H1 (cell line): ENCODE measurements around the gene ME3. TPM values are rescaled to one million over a fixed set of nuclear protein-coding genes. Genes with fewer than 3 reads are reported as not detected.

Experiments
- CTCF ChIA-PET: fragments of 300-600 bp; sonication (Branson Sonifier 250); formaldehyde crosslinking; loops from one replicate; lab custom pipeline; 2021; ENCODE audit not compliant: partially characterized antibody; lab: Charles Lee
- POLR2A ChIA-PET: fragments of 300-600 bp; sonication (Branson Sonifier 250); formaldehyde crosslinking; loops from one replicate; lab custom pipeline; 2021; ENCODE audit warnings: inconsistent platforms; ENCODE audit not compliant: partially characterized antibody; lab: Charles Lee
- DNase-seq, 2 experiments: peaks; one replicate each; pipeline versions ENCODE4 v3.0.0 to v3.0.0-alpha.2; 2010 to 2022; ENCODE audit warnings: low spot score in 2 of 2, low read depth in 1 of 2, mixed read lengths in 1 of 2
- FAIRE-seq: peaks from 2 replicates; lab custom pipeline; 2011; peaks lifted over from hg19 to GRCh38; lab: Jason Lieb, UNC
- H2AFZ ChIP-seq: 2 replicates; pipeline ENCODE4 v1.8.1; 2012; ENCODE audit warnings: low read length, inconsistent platforms
- H2AK5ac ChIP-seq: 2 replicates; pipeline ENCODE4 v1.6.1; 2013; ENCODE audit warnings: low read depth, low read length
- H2BK120ac ChIP-seq: replicated peaks from 2 replicates; pipeline ENCODE3; 2013; ENCODE audit warnings: low read depth, low read length, inconsistent platforms
- H2BK12ac ChIP-seq: 2 replicates; pipeline ENCODE4 v1.6.1; 2013; ENCODE audit warnings: low read depth, low read length
- H2BK15ac ChIP-seq: 2 replicates; pipeline ENCODE4 v1.6.1; 2013; ENCODE audit warnings: low read length
- H2BK20ac ChIP-seq: 2 replicates; pipeline ENCODE4 v1.6.1; 2013; ENCODE audit warnings: low read length
- H2BK5ac ChIP-seq: 2 replicates; pipeline ENCODE4 v1.6.1; 2013; ENCODE audit warnings: low read depth, low read length
- H3K14ac ChIP-seq: 2 replicates; pipeline ENCODE4 v1.6.1; 2013; ENCODE audit warnings: inconsistent platforms; ENCODE audit not compliant: insufficient read length
- H3K18ac ChIP-seq: 2 replicates; pipeline ENCODE4 v1.6.1; 2013; ENCODE audit warnings: low read length; ENCODE audit errors: extremely low read depth
- H3K23ac ChIP-seq: 2 replicates; pipeline ENCODE4 v1.6.1; 2013; ENCODE audit warnings: inconsistent platforms; ENCODE audit not compliant: insufficient read length
- H3K23me2 ChIP-seq: 2 replicates; pipeline ENCODE4 v1.6.1; 2013; ENCODE audit warnings: low read depth, low read length
- H3K27ac ChIP-seq: 2 replicates; pipeline ENCODE4 v1.6.1; 2011; ENCODE audit warnings: low read depth, low read length, inconsistent platforms
- H3K27me3 ChIP-seq, 4 experiments: replicated peaks in 1 of 4; 1 replicate in 1 of 4; 2 replicates in 3 of 4; pipeline versions ENCODE4 v1.6.1 to v1.8.1; 2011 to 2013; ENCODE audit warnings: low read length in 3 of 4, mild to moderate bottlenecking in 3 of 4, inconsistent platforms in 2 of 4, mixed read lengths in 2 of 4, moderate library complexity in 1 of 4; ENCODE audit not compliant: control insufficient read depth in 3 of 4, insufficient read depth in 3 of 4; ENCODE audit errors: extremely low read depth in 1 of 4
- H3K36me3 ChIP-seq, 4 experiments: 2 replicates each; pipeline versions ENCODE4 v1.6.1 to v1.8.1; 2011 to 2013; ENCODE audit warnings: mild to moderate bottlenecking in 4 of 4, low read length in 3 of 4, moderate library complexity in 2 of 4, control low read depth in 1 of 4, inconsistent platforms in 1 of 4; ENCODE audit not compliant: insufficient read depth in 4 of 4, control insufficient read depth in 2 of 4
- H3K4ac ChIP-seq: replicated peaks from 2 replicates; pipeline ENCODE3; 2013; ENCODE audit warnings: low read length, low read depth, mixed read lengths, inconsistent platforms; ENCODE audit not compliant: insufficient read length
- H3K4me1 ChIP-seq, 4 experiments: replicated peaks in 1 of 4; 1 replicate in 1 of 4; 2 replicates in 3 of 4; pipeline versions ENCODE4 v1.6.1 to v1.8.1; 2011 to 2013; ENCODE audit warnings: low read length in 3 of 4, inconsistent platforms in 2 of 4, mixed read lengths in 1 of 4; ENCODE audit not compliant: insufficient read depth in 4 of 4, control insufficient read depth in 3 of 4
- H3K4me2 ChIP-seq, 2 experiments: 2 replicates each; pipeline versions ENCODE4 v1.6.1 to v1.8.1; 2011 to 2013; ENCODE audit warnings: low read depth in 2 of 2, low read length in 2 of 2, control low read depth in 1 of 2, inconsistent platforms in 1 of 2, mild to moderate bottlenecking in 1 of 2; ENCODE audit not compliant: insufficient read depth in 1 of 2
- H3K4me3 ChIP-seq, 4 experiments: fragments of 200-600, 300-600 bp in 1 of 4; sonication (generic), shearing (Covaris generic), sonication (Bioruptor Twin) in 1 of 4; 2 replicates each; pipeline versions ENCODE4 v1.5.1 to v1.8.1; 2011 to 2016; ENCODE audit warnings: low read length in 4 of 4, low read depth in 3 of 4, control low read depth in 2 of 4, inconsistent platforms in 2 of 4, mild to moderate bottlenecking in 2 of 4, mixed read lengths in 1 of 4, moderate library complexity in 1 of 4; ENCODE audit not compliant: insufficient read depth in 2 of 4; ENCODE audit errors: extremely low read depth in 1 of 4
- H3K56ac ChIP-seq: replicated peaks from 2 replicates; pipeline ENCODE3; 2013; ENCODE audit warnings: low read depth, mild to moderate bottlenecking, mixed read lengths, low read length, inconsistent platforms; ENCODE audit not compliant: insufficient read length
- H3K79me1 ChIP-seq: 2 replicates; pipeline ENCODE4 v1.6.1; 2013; ENCODE audit warnings: low read depth, low read length, control low read depth
- H3K79me2 ChIP-seq, 2 experiments: 2 replicates each; pipeline versions ENCODE4 v1.6.1 to v1.8.1; 2012 to 2013; ENCODE audit warnings: low read length in 2 of 2, mild to moderate bottlenecking in 2 of 2, inconsistent platforms in 1 of 2; ENCODE audit not compliant: insufficient read depth in 2 of 2, control insufficient read depth in 1 of 2
- H3K9ac ChIP-seq, 4 experiments: replicated peaks in 1 of 4; 1 replicate in 1 of 4; 2 replicates in 3 of 4; pipeline versions ENCODE4 v1.6.1 to v1.8.1; 2011 to 2013; ENCODE audit warnings: low read depth in 3 of 4, low read length in 3 of 4, control low read depth in 2 of 4, mild to moderate bottlenecking in 2 of 4, moderate library complexity in 2 of 4, inconsistent platforms in 1 of 4; ENCODE audit errors: extremely low read depth in 1 of 4
- H3K9me3 ChIP-seq, 2 experiments: 2 replicates each; pipeline versions ENCODE4 v1.6.1 to v1.8.1; 2012 to 2013; ENCODE audit warnings: mild to moderate bottlenecking in 2 of 2, moderate library complexity in 2 of 2, control low read depth in 1 of 2, inconsistent platforms in 1 of 2, low read depth in 1 of 2, low read length in 1 of 2, mixed read lengths in 1 of 2; ENCODE audit not compliant: insufficient read depth in 2 of 2
- H4K20me1 ChIP-seq, 2 experiments: replicated peaks in 1 of 2; 2 replicates each; pipeline versions ENCODE3 to v1.8.1; 2011 to 2013; ENCODE audit warnings: inconsistent platforms in 2 of 2, low read length in 2 of 2, mild to moderate bottlenecking in 1 of 2; ENCODE audit not compliant: insufficient read depth in 2 of 2, control insufficient read depth in 1 of 2
- H4K5ac ChIP-seq: 2 replicates; pipeline ENCODE4 v1.6.1; 2013; ENCODE audit warnings: low read length, low read depth, mixed read lengths, inconsistent platforms; ENCODE audit not compliant: insufficient read length
- H4K8ac ChIP-seq: 2 replicates; pipeline ENCODE4 v1.8.0; 2013; ENCODE audit warnings: mild to moderate bottlenecking, moderate library complexity, low read length, inconsistent platforms; ENCODE audit not compliant: insufficient read depth; ENCODE audit errors: extremely low read depth
- H4K91ac ChIP-seq: replicated peaks from 2 replicates; pipeline ENCODE3; 2013; ENCODE audit warnings: low read length, mixed read lengths, inconsistent platforms; ENCODE audit not compliant: insufficient read length
- CHD1 ChIP-seq: IDR thresholded peaks from 2 replicates; pipeline ENCODE4 v1.6.1; 2012; ENCODE audit warnings: low read depth, low read length, improper control_type of control experiment
- CHD2 ChIP-seq: IDR thresholded peaks from 2 replicates; pipeline ENCODE4 v1.6.1; 2012; ENCODE audit warnings: low read length, improper control_type of control experiment
- KDM5A ChIP-seq: fragments of 200-600 bp; IDR thresholded peaks from 2 replicates; pipeline ENCODE4 v1.7.1; 2012; ENCODE audit warnings: mild to moderate bottlenecking, low read length, inconsistent platforms, mixed read lengths
- PHF8 ChIP-seq: fragments of 200-600 bp; sonication (generic); conservative IDR thresholded peaks from 2 replicates; pipeline ENCODE4 v1.7.1; 2012; ENCODE audit warnings: low read depth, mild to moderate bottlenecking, inconsistent platforms, low read length, moderate library complexity
- SP2 ChIP-seq: IDR thresholded peaks from 2 replicates; pipeline ENCODE4 v1.6.1; 2012; ENCODE audit warnings: mild to moderate bottlenecking, low read length, inconsistent platforms
- WGBS, 2 experiments: shearing (Covaris generic) in 1 of 2; methylation state at CpG; one replicate each; pipeline versions ENCODE4 v1.1.6 to v1.1.7; 2013 to 2015; ENCODE audit warnings: low lambda C conversion rate in 2 of 2, mixed read lengths in 2 of 2, inconsistent platforms in 1 of 2, low coverage in 1 of 2, missing lambda C conversion rate in 1 of 2; ENCODE audit not compliant: insufficient replicate concordance in 2 of 2, insufficient coverage in 1 of 2, insufficient read length in 1 of 2; ENCODE audit errors: extremely low coverage in 1 of 2, missing lambda C conversion rate in 1 of 2; 5-methylcytosine and 5-hydroxymethylcytosine counted together
- polyA plus RNA-seq, 7 experiments: library from polyadenylated mRNA; depleted of rRNA in 3 of 7; stranded (reverse) in 5 of 7; unstranded in 2 of 7; fragments of >200 nt in 5 of 7; fragments of 200-250 nt in 2 of 7; gene quantifications; 1 replicate in 5 of 7; 2 replicates in 1 of 7; 4 replicates in 1 of 7; pipeline versions ENCODE4 v1.2.1 to v1.2.3, GENCODE V29; 2011 to 2013; ENCODE audit warnings: missing spikeins in 2 of 7, mixed read lengths in 2 of 7
- total RNA-seq: library from RNA; stranded (reverse); fragmentation: NEBNext Ultra II Directional; extraction: Animal tissue kit (Norgen Biotek cat#: 25700); gene quantifications from 2 replicates; pipeline ENCODE4 v1.2.1, GENCODE V29; 2021

ME3 gene
- total and polyA plus RNA-seq, 2 of the 8 experiments (the other 6 are each of a cell fraction or from before 2014, with no cell fraction given) = 1.5 to 2.8 TPM

DNA sequence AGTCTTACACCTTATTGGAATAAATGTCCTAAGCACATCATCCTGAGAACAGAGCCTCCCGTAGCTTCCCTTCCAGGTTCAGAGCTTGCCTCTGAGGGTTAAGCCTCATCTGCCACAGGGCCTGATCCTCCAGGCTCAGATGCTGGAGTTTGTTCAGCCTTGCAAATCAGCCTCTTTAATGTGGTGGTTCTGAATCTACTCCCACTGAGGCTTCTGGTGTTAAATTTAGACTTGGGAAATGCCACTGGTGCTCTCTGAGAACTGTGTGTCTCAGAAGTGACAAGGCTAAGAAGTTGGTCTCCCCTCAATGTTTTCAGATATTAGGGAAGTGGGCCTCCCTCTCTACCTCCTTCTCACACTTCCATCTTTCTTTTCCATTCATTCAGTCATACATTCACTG lies 229.0 kb downstream of the ME3 start:
- ChIA-PET POLR2A (no interaction called here), CTCF (interaction anchor here (0.7 to 1.2 kb wide), 2 partner anchors 12 to 233 kb away, joined by 3 read pairs; no protein-coding TSS in a partner anchor)
- no peak overlapping the region for H3K4me2 ChIP-seq
- no peaks in the 10 kb centered on the region for H3K36me3 ChIP-seq
- H3K56ac ChIP-seq = no peak overlapping the region
- H4K8ac ChIP-seq = no peak overlapping the region
- no peak overlapping the region for H3K23ac ChIP-seq
- H3K18ac ChIP-seq = no peak overlapping the region
- H3K14ac ChIP-seq = no peak overlapping the region
- no peak for FAIRE-seq
- no peak overlapping the region for H2BK12ac ChIP-seq
- H4K5ac ChIP-seq = no peak overlapping the region
- H3K4me1 ChIP-seq = no peaks in the 10 kb centered on the region
- no peaks in the 10 kb centered on the region; a peak in 1 of 7 replicates for H3K27me3 ChIP-seq
- WGBS, 2 experiments = 60% methylated on average over 1 of the region's 1 CpG; no CpG with 5 or more reads in 1 of the 2 experiments
- no peak overlapping the region for H2AFZ ChIP-seq
- H4K91ac ChIP-seq = no peak overlapping the region
- no peak overlapping the region for H3K4ac ChIP-seq
- H2BK120ac ChIP-seq = no peak overlapping the region
- H3K9ac ChIP-seq = no peak overlapping the region
- no peaks in the 10 kb centered on the region for H3K79me2 ChIP-seq
- DNase-seq = no peak
- H3K27ac ChIP-seq = no peak overlapping the region
- H2BK5ac ChIP-seq = no peak overlapping the region
- TF ChIP-seq CHD2 = no peak
- no peak for TF ChIP-seq PHF8
- TF ChIP-seq KDM5A = no peak
- TF ChIP-seq SP2 = no peak
- no peak for TF ChIP-seq CHD1
- no peaks in the 10 kb centered on the region for H4K20me1 ChIP-seq
- H2BK15ac ChIP-seq = no peak overlapping the region
- H3K23me2 ChIP-seq = no peaks in the 10 kb centered on the region
- no peak overlapping the region for H3K4me3 ChIP-seq
- H3K79me1 ChIP-seq = no peaks in the 10 kb centered on the region
- H2AK5ac ChIP-seq = no peak overlapping the region
- no peak overlapping the region for H2BK20ac ChIP-seq
- H3K9me3 ChIP-seq = no peaks in the 10 kb centered on the region
